Cardiac muscle cell (in vitro differentiated cells and primary cell): Measurements from ENCODE around the gene LGALSL. TPM values are rescaled to one million over a fixed set of nuclear protein-coding genes. Genes with fewer than 3 reads are reported as not detected.

ENCODE experiments used
- DNase-seq, 2 donors: peaks; one replicate each; pipeline versions ENCODE4 v3.0.0 to v3.0.0-alpha.2; 2010 to 2017; ENCODE audit warnings: low read depth in 1 of 2, low spot score in 1 of 2
- H3K27ac ChIP-seq: fragments of 200-600 bp; sonication (generic); 2 replicates; pipeline ENCODE4 v1.5.1; 2016
- H3K27me3 ChIP-seq: fragments of 200-600 bp; sonication (generic); 2 replicates; pipeline ENCODE4 v1.6.0; 2016; ENCODE audit warnings: control low read depth
- H3K36me3 ChIP-seq: fragments of 200-600 bp; sonication (generic); 2 replicates; pipeline ENCODE4 v1.5.1; 2016; ENCODE audit warnings: control low read depth
- H3K4me1 ChIP-seq: fragments of 200-600 bp; sonication (generic); 2 replicates; pipeline ENCODE4 v1.8.1; 2017; ENCODE audit warnings: low read depth, mild to moderate bottlenecking, mixed run types
- H3K4me3 ChIP-seq: fragments of 200-600 bp; sonication (generic); 2 replicates; pipeline ENCODE4 v1.5.1; 2016; ENCODE audit warnings: mild to moderate bottlenecking
- H3K9me3 ChIP-seq: fragments of 200-600 bp; sonication (generic); 2 replicates; pipeline ENCODE4 v1.5.1; 2017; ENCODE audit warnings: low read depth, mild to moderate bottlenecking, control low read depth
- CTCF ChIP-seq: IDR thresholded peaks from 2 replicates; pipeline ENCODE4 v1.5.1; 2012; ENCODE audit warnings: low read depth, mild to moderate bottlenecking, low read length
- polyA plus RNA-seq: library from polyadenylated mRNA; unstranded; fragments of >200 nt; fragmentation: Nextera tagmentation; extraction: Ambion mirVana; gene quantifications from 2 replicates; pipeline ENCODE4 v1.2.1, GENCODE V29; 2016
- total RNA-seq: library from RNA; depleted of rRNA; stranded (reverse); fragments of >200 nt; gene quantifications from 2 replicates; pipeline ENCODE4 v1.2.3, GENCODE V29; 2016

Gene LGALSL
- 12.8 and 15.8 TPM in 2 replicates for total RNA-seq
- polyA plus RNA-seq, result 12.4 and 21.2 TPM in 2 replicates

- H3K27ac ChIP-seq, result peak within 1 kb of the TSS; percentile 83
- peaks cover 3% of the 10 kb centered on the region for H3K27me3 ChIP-seq
- no peaks in the 10 kb centered on the region for H3K9me3 ChIP-seq
- no peak for TF ChIP-seq CTCF
- peak within 1 kb of the TSS; percentile 69 for H3K4me3 ChIP-seq
- peaks cover 4% of the 10 kb centered on the region for H3K4me1 ChIP-seq
- DNase-seq, result peak; percentile 57 to 86
- peaks cover 7% of the 10 kb centered on the region for H3K36me3 ChIP-seq
These were observed at the start of gene LGALSL for GRCh38 chr2:64453770-64454385. LGALSL (plus strand) TSS chr2:64454162; CDS start chr2:64454546, 384 bp downstream.

GRCh38 chr2:64404743-64405142, 49.2 kb upstream of the LGALSL start:
- no peak for TF ChIP-seq CTCF
- H3K9me3 ChIP-seq, result no peaks in the 10 kb centered on the region
- H3K4me3 ChIP-seq, result no peak overlapping the region
- H3K36me3 ChIP-seq, result no peaks in the 10 kb centered on the region
- H3K27ac ChIP-seq, result no peak overlapping the region
- peaks cover 13% of the 10 kb centered on the region for H3K27me3 ChIP-seq
- DNase-seq, result peak in 1 of 2 donors; percentile 60
- H3K4me1 ChIP-seq, result peaks cover 35% of the 10 kb centered on the region

GRCh38 chr2:64405581-64406406, 48.2 kb upstream of the LGALSL start:
- H3K4me1 ChIP-seq, result peaks cover 25% of the 10 kb centered on the region
- no peaks in the 10 kb centered on the region for H3K9me3 ChIP-seq
- H3K27me3 ChIP-seq, result peaks cover 20% of the 10 kb centered on the region
- no peaks in the 10 kb centered on the region for H3K36me3 ChIP-seq
- no peak overlapping the region for H3K27ac ChIP-seq
- no peak for TF ChIP-seq CTCF
- DNase-seq, result peak in 1 of 2 donors; percentile 90
- no peak overlapping the region for H3K4me3 ChIP-seq

- Histone ChIP-seq H3K27me3 (peaks cover 26% of the 10 kb centered on the region), H3K4me1 (peaks cover 20% of the 10 kb centered on the region), H3K4me3 (no peak overlapping the region), H3K27ac (no peak overlapping the region), H3K36me3 (no peaks in the 10 kb centered on the region), H3K9me3 (no peaks in the 10 kb centered on the region)
- no peak for DNase-seq
- no peak for TF ChIP-seq CTCF
These were observed 47.6 kb upstream of the LGALSL start for GRCh38 chr2:64406407-64406774.

GRCh38 chr2:64408031-64408430, 45.9 kb upstream of the LGALSL start:
- Histone ChIP-seq H3K27me3 (peaks cover 38% of the 10 kb centered on the region), H3K36me3 (no peaks in the 10 kb centered on the region), H3K4me3 (no peak overlapping the region), H3K9me3 (no peaks in the 10 kb centered on the region), H3K4me1 (peaks cover 11% of the 10 kb centered on the region), H3K27ac (no peak overlapping the region)
- no peak for TF ChIP-seq CTCF
- no peak for DNase-seq
